ENCODE measurements around the gene CD300LF. TPM values are rescaled to one million over a fixed set of nuclear protein-coding genes. Genes with fewer than 3 reads are reported as not detected.

Gene CD300LF
- total and polyA plus RNA-seq, 2 donors (not counting 1 experiment from before 2014, with no cell fraction given): 0.52 to 1.1 TPM

- Histone ChIP-seq H3K9ac (ENCODE audit: low read length) (no peak overlapping the region), H2AFZ (ENCODE audit: insufficient read depth, low read depth, low read length, poor library complexity, severe bottlenecking) (no peak overlapping the region), H3K4me2 (replicated peaks; ENCODE audit: low read depth, low read length, poor library complexity, severe bottlenecking) (no peak overlapping the region), H3K27ac (ENCODE audit: low read length in 2 of 2) (no peak overlapping the region), H4K20me1 (ENCODE audit: control insufficient read depth, insufficient read depth, low read length, poor library complexity, severe bottlenecking) (no peaks in the 10 kb centered on the region), H3K36me3 (replicated peaks in 1 of 2; ENCODE audit: control extremely low read depth in 1 of 2, control insufficient read depth in 1 of 2, extremely low read depth in 1 of 2, insufficient read depth in 2 of 2, low read length in 1 of 2) (no peaks in the 10 kb centered on the region), H3K9me3 (ENCODE audit: control extremely low read depth in 1 of 3, control insufficient read depth in 2 of 3, insufficient read depth in 1 of 3, low read length in 2 of 3) (peaks cover 0 to 11% (median 6%) of the 10 kb centered on the region in 3 donors), H3K79me2 (ENCODE audit: control insufficient read depth, insufficient read depth, low read length) (no peaks in the 10 kb centered on the region), H3K27me3 (replicated peaks in 1 of 4; ENCODE audit: control extremely low read depth in 1 of 4, control insufficient read depth in 3 of 4, insufficient read depth in 4 of 4, low read length in 3 of 4) (peaks cover 0 to 64% (median 50%) of the 10 kb centered on the region in 4 experiments), H3K4me3 (ENCODE audit: control extremely low read depth in 1 of 5, extremely low read depth in 1 of 5, insufficient read depth in 1 of 5, low read depth in 2 of 5, low read length in 4 of 5) (no peak overlapping the region), H3K4me1 (ENCODE audit: control insufficient read depth in 2 of 2, insufficient read depth in 2 of 2, low read length in 2 of 2) (no peaks in the 10 kb centered on the region)
- Mint-ChIP-seq H3K9me3 (ENCODE audit: insufficient read depth) (no peaks in the 10 kb centered on the region), H3K4me1 (no peaks in the 10 kb centered on the region), H3K27me3 (peaks cover 60% of the 10 kb centered on the region), H3K4me3 (no peak overlapping the region), H3K27ac (no peak overlapping the region)
- 25% methylated on average over 55 of the region's 57 CpGs for WGBS (ENCODE audit: insufficient coverage)
- CTCF ChIA-PET: interaction anchor here (0.7 to 3.9 kb wide), 6 partner anchors 14 to 389 kb away, joined by 3 to 23 read pairs (median 4); partner anchors contain the start of gene RAB37
- ATAC-seq (ENCODE audit: low read depth) (peak; percentile 86), DNase-seq (peak; percentile 80)
- POLR2A ChIA-PET: no interaction called here
- intact Hi-C loops (cut with micrococcal nuclease): no loop called here
- TF ChIP-seq CTCF (IDR thresholded peaks at IDR 0.05) (no peak), EZH2 (IDR thresholded peaks at IDR 0.05; ENCODE audit: borderline replicate concordance, insufficient read depth, low read depth, low read length, poor library complexity, severe bottlenecking) (no peak)
Measured at GRCh38 chr17:74671031-74671771, 41.5 kb downstream of the CD300LF start.

DNA sequence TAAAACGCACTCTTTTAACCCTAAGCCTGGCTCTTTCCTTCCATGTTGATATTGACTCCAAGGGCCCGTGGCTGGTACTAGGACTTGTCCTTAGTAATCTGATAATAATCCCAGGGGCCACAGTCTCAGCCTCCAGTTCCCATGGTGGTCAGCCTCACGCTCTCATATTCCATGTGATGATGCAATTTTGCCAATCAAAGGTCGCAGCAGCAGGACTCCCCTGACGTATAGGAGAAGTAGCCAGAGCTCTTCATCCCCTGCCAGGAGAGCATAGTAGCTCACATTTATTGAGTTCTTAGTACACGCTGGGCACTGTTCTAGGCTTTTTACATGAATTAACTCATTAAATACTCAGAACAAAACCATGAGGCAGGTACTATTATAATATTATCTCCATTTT is 42.4 kb downstream of the CD300LF start:
- Mint-ChIP-seq H3K9me3 (ENCODE audit: insufficient read depth) (no peaks in the 10 kb centered on the region), H3K4me3 (no peak overlapping the region), H3K27ac (no peak overlapping the region), H3K4me1 (no peaks in the 10 kb centered on the region), H3K27me3 (peaks cover 60% of the 10 kb centered on the region)
- H3K9ac ChIP-seq (ENCODE audit: low read length): no peak overlapping the region
- no peak overlapping the region for H3K27ac ChIP-seq (ENCODE audit: low read length in 2 of 2)
- ATAC-seq (ENCODE audit: low read depth): no peak
- no peak overlapping the region for H2AFZ ChIP-seq (ENCODE audit: insufficient read depth, low read depth, low read length, poor library complexity, severe bottlenecking)
- intact Hi-C loops (cut with micrococcal nuclease): no loop called here
- no peak for TF ChIP-seq CTCF (IDR thresholded peaks at IDR 0.05)
- no peak overlapping the region for H3K4me2 ChIP-seq (replicated peaks; ENCODE audit: low read depth, low read length, poor library complexity, severe bottlenecking)
- no peaks in the 10 kb centered on the region for H3K4me1 ChIP-seq (ENCODE audit: control insufficient read depth in 2 of 2, insufficient read depth in 2 of 2, low read length in 2 of 2)
- H3K9me3 ChIP-seq (ENCODE audit: control extremely low read depth in 1 of 3, control insufficient read depth in 2 of 3, insufficient read depth in 1 of 3, low read length in 2 of 3): peaks cover 0 to 11% (median 6%) of the 10 kb centered on the region in 3 donors
- H3K4me3 ChIP-seq (ENCODE audit: control extremely low read depth in 1 of 5, extremely low read depth in 1 of 5, insufficient read depth in 1 of 5, low read depth in 2 of 5, low read length in 4 of 5): no peak overlapping the region
- H4K20me1 ChIP-seq (ENCODE audit: control insufficient read depth, insufficient read depth, low read length, poor library complexity, severe bottlenecking): no peaks in the 10 kb centered on the region
- H3K79me2 ChIP-seq (ENCODE audit: control insufficient read depth, insufficient read depth, low read length): no peaks in the 10 kb centered on the region
- no peaks in the 10 kb centered on the region for H3K36me3 ChIP-seq (replicated peaks in 1 of 2; ENCODE audit: control extremely low read depth in 1 of 2, control insufficient read depth in 1 of 2, extremely low read depth in 1 of 2, insufficient read depth in 2 of 2, low read length in 1 of 2)
- ChIA-PET CTCF (interaction anchor here (3.9 kb wide), 1 partner anchor 13 kb away, joined by 23 read pairs; no protein-coding TSS in a partner anchor), POLR2A (no interaction called here)
- H3K27me3 ChIP-seq (replicated peaks in 1 of 4; ENCODE audit: control extremely low read depth in 1 of 4, control insufficient read depth in 3 of 4, insufficient read depth in 4 of 4, low read length in 3 of 4): peaks cover 0 to 63% (median 46%) of the 10 kb centered on the region in 4 experiments
- DNase-seq: no peak
- WGBS (ENCODE audit: insufficient coverage): 90% methylated on average over 5 of the region's 6 CpGs

Measured in B cell (primary cell).